Immature natural killer cell (primary cell): ENCODE data around the gene RBKS. TPM values are rescaled to one million over a fixed set of nuclear protein-coding genes. Genes with fewer than 3 reads are reported as not detected.

Source experiments
- DNase-seq, 3 donors: peaks; one replicate each; pipeline ENCODE4 v3.0.0; 2022; ENCODE audit warnings: mixed read lengths in 1 of 3
- H3K27ac Mint-ChIP-seq, 6 donors: one replicate each; pipeline ENCODE4 v1.8.0; 2020; ENCODE audit warnings: mixed read lengths in 6 of 6, mild to moderate bottlenecking in 5 of 6, inconsistent platforms in 4 of 6, moderate library complexity in 3 of 6
- H3K27me3 Mint-ChIP-seq, 3 donors: one replicate each; pipeline ENCODE4 v1.8.0; 2020 to 2021; ENCODE audit warnings: low read depth in 3 of 3, mild to moderate bottlenecking in 3 of 3, mixed read lengths in 3 of 3, moderate library complexity in 3 of 3, inconsistent platforms in 1 of 3
- H3K36me3 Mint-ChIP-seq, 3 donors: one replicate each; pipeline ENCODE4 v1.8.0; 2020; ENCODE audit warnings: mixed read lengths in 3 of 3, inconsistent platforms in 2 of 3, mild to moderate bottlenecking in 2 of 3
- H3K4me1 Mint-ChIP-seq, 2 donors: one replicate each; pipeline ENCODE4 v1.8.0; 2020; ENCODE audit warnings: inconsistent platforms in 2 of 2, mild to moderate bottlenecking in 2 of 2, mixed read lengths in 2 of 2, moderate library complexity in 1 of 2
- H3K4me3 Mint-ChIP-seq, 5 donors: one replicate each; pipeline ENCODE4 v1.8.0; 2020; ENCODE audit warnings: mild to moderate bottlenecking in 5 of 5, mixed read lengths in 5 of 5, inconsistent platforms in 3 of 5, moderate library complexity in 3 of 5
- H3K9me3 Mint-ChIP-seq, 6 donors: one replicate each; pipeline ENCODE4 v1.8.0; 2020; ENCODE audit warnings: mild to moderate bottlenecking in 6 of 6, mixed read lengths in 6 of 6, inconsistent platforms in 4 of 6, moderate library complexity in 3 of 6
- polyA plus RNA-seq, 3 donors: library from polyadenylated mRNA; unstranded; fragments of 300-500 nt; fragmentation: Illumina TruSeq; gene quantifications; one replicate each; pipeline ENCODE4 v1.2.3, GENCODE V29; 2021

RBKS gene
- polyA plus RNA-seq, 3 donors from 2014 or later: 1.3 to 3.4 (median 2.9) TPM

- H3K9me3 Mint-ChIP-seq: no peaks in the 10 kb centered on the region
- peaks cover 3% of the 10 kb centered on the region in 3 donors for H3K36me3 Mint-ChIP-seq
- no peak overlapping the region for H3K4me3 Mint-ChIP-seq
- H3K27me3 Mint-ChIP-seq: no peaks in the 10 kb centered on the region
- H3K27ac Mint-ChIP-seq: no peak overlapping the region
- H3K4me1 Mint-ChIP-seq: peaks cover 6 to 7% of the 10 kb centered on the region in 2 donors
- DNase-seq: no peak
These were observed 25.0 kb upstream of the RBKS start for GRCh38 chr2:27915191-27915590.

GRCh38 chr2:27914805-27915175, 24.6 kb upstream of the RBKS start:
- no peak for DNase-seq
- no peak overlapping the region for H3K27ac Mint-ChIP-seq
- no peaks in the 10 kb centered on the region for H3K27me3 Mint-ChIP-seq
- H3K4me1 Mint-ChIP-seq: peaks cover 2 to 3% of the 10 kb centered on the region in 2 donors
- no peak overlapping the region for H3K4me3 Mint-ChIP-seq
- H3K9me3 Mint-ChIP-seq: no peaks in the 10 kb centered on the region
- peaks cover 3% of the 10 kb centered on the region in 3 donors for H3K36me3 Mint-ChIP-seq

- Mint-ChIP-seq H3K9me3 (no peaks in the 10 kb centered on the region), H3K4me1 (peaks cover 0 to 4% of the 10 kb centered on the region in 2 donors), H3K27ac (peak overlapping the region in 1 of 6 donors; percentile 75), H3K27me3 (no peaks in the 10 kb centered on the region), H3K36me3 (peaks cover 3 to 7% (median 3%) of the 10 kb centered on the region in 3 donors), H3K4me3 (no peak overlapping the region)
- DNase-seq: no peak
These were observed 24.0 kb upstream of the RBKS start for GRCh38 chr2:27914041-27914804.

- DNase-seq: no peak
- Mint-ChIP-seq H3K4me3 (no peak overlapping the region), H3K9me3 (no peaks in the 10 kb centered on the region), H3K4me1 (peaks cover 6% of the 10 kb centered on the region in 2 donors), H3K36me3 (peaks cover 3 to 16% (median 7%) of the 10 kb centered on the region in 3 donors), H3K27ac (peak overlapping the region in 3 of 6 donors; percentile 20 to 75 (median 26)), H3K27me3 (no peaks in the 10 kb centered on the region)
These were observed 22.3 kb upstream of the RBKS start for GRCh38 chr2:27912512-27912911.

- H3K9me3 Mint-ChIP-seq: no peaks in the 10 kb centered on the region
- no peak for DNase-seq
- peak overlapping the region in 3 of 6 donors; percentile 12 to 51 (median 32) for H3K27ac Mint-ChIP-seq
- no peak overlapping the region for H3K4me3 Mint-ChIP-seq
- no peaks in the 10 kb centered on the region for H3K27me3 Mint-ChIP-seq
- H3K4me1 Mint-ChIP-seq: peaks cover 6 to 8% of the 10 kb centered on the region in 2 donors
- H3K36me3 Mint-ChIP-seq: peaks cover 3 to 17% (median 7%) of the 10 kb centered on the region in 3 donors
These were observed 21.4 kb upstream of the RBKS start for GRCh38 chr2:27911458-27912210.

- H3K4me1 Mint-ChIP-seq: peaks cover 8 to 12% of the 10 kb centered on the region in 2 donors
These were observed 19.7 kb upstream of the RBKS start for GRCh38 chr2:27909901-27910300.

GRCh38 chr2:27907547-27907946, 17.4 kb upstream of the RBKS start:
- peaks cover 12 to 31% (median 22%) of the 10 kb centered on the region in 3 donors for H3K36me3 Mint-ChIP-seq
- H3K4me3 Mint-ChIP-seq: no peak overlapping the region
- no peaks in the 10 kb centered on the region for H3K9me3 Mint-ChIP-seq
- peaks cover 16 to 20% of the 10 kb centered on the region in 2 donors for H3K4me1 Mint-ChIP-seq
- no peak for DNase-seq
- H3K27me3 Mint-ChIP-seq: no peaks in the 10 kb centered on the region
- peak overlapping the region in 2 of 6 donors; percentile 20 to 36 for H3K27ac Mint-ChIP-seq

More at GRCh38 chr2:27909901-27910300, 19.7 kb upstream of the RBKS start:
- no peak for DNase-seq
- Mint-ChIP-seq H3K27ac (no peak overlapping the region), H3K27me3 (no peaks in the 10 kb centered on the region), H3K36me3 (peaks cover 3 to 27% (median 9%) of the 10 kb centered on the region in 3 donors), H3K4me3 (no peak overlapping the region), H3K9me3 (no peaks in the 10 kb centered on the region)

DNA sequence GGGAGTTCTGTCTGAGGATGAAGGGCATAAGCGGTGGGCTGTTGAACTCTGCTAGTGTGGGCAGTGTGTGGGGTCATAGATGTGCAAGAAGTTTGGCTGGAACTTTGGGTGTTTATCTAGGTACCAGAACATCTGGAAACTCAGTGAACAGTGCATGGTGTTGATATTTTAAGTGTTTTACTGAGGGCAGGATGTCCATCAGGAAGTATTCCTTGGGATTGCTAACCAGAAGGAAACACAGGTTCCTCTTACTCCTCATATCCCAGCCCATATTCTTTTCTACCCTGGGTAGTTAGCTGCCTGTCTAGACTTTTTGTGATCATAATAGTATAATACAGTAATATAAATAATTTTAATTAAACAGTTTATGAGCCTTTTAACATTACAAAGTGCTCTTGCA, 15.9 kb upstream of the RBKS start:
- Mint-ChIP-seq H3K9me3 (no peaks in the 10 kb centered on the region), H3K4me3 (no peak overlapping the region), H3K4me1 (peaks cover 16 to 20% of the 10 kb centered on the region in 2 donors), H3K27ac (peak overlapping the region in 3 of 6 donors; percentile 2 to 18 (median 16)), H3K36me3 (peaks cover 12 to 31% (median 22%) of the 10 kb centered on the region in 3 donors), H3K27me3 (no peaks in the 10 kb centered on the region)
- no peak for DNase-seq

DNA sequence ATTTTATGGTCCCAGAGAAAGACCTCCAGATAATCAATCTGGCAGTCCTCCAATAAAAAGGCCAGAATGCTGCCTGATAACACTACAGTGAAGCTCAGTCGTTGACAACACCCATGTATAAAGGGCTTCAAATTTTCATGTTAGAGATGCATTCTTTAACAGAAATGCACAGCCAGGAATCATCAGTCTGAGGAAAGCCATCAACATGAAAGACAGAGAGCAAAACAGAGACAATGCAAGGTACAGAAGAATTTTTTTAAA, 14.1 kb upstream of the RBKS start:
- H3K27ac Mint-ChIP-seq: no peak overlapping the region
- peaks cover 12 to 25% (median 23%) of the 10 kb centered on the region in 3 donors for H3K36me3 Mint-ChIP-seq
- no peak for DNase-seq
- H3K27me3 Mint-ChIP-seq: no peaks in the 10 kb centered on the region
- H3K9me3 Mint-ChIP-seq: no peaks in the 10 kb centered on the region
- H3K4me1 Mint-ChIP-seq: peaks cover 15 to 20% of the 10 kb centered on the region in 2 donors
- H3K4me3 Mint-ChIP-seq: no peak overlapping the region

GRCh38 chr2:27903649-27904404, 13.6 kb upstream of the RBKS start:
- Mint-ChIP-seq H3K9me3 (no peaks in the 10 kb centered on the region), H3K4me3 (no peak overlapping the region), H3K27ac (no peak overlapping the region), H3K27me3 (no peaks in the 10 kb centered on the region), H3K36me3 (peaks cover 12 to 23% (median 23%) of the 10 kb centered on the region in 3 donors), H3K4me1 (peaks cover 13 to 19% of the 10 kb centered on the region in 2 donors)
- no peak for DNase-seq

DNA sequence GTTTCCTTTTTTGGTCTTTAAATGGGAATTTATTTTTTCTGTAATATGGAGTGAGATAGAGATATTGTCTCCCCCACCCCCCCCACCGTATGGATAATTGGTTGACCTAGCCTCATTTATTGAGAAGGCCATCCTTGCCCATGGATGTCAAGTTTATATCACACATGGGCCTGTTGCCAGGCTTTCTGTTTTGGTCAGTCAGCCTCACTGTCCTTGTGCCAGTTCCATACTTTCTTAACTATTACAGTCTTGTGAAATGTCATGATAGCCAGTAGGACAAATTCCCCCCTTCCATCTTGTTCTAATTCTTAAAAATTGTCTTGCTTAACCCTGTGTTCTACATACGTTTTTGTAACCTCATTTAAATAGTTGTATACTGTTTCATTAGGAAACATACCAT, 12.8 kb upstream of the RBKS start:
- Mint-ChIP-seq H3K27ac (peak overlapping the region in 2 of 6 donors; percentile 22 to 43), H3K36me3 (peaks cover 12 to 26% (median 20%) of the 10 kb centered on the region in 3 donors), H3K4me3 (no peak overlapping the region), H3K4me1 (peaks cover 12 to 16% of the 10 kb centered on the region in 2 donors), H3K9me3 (no peaks in the 10 kb centered on the region), H3K27me3 (no peaks in the 10 kb centered on the region)
- no peak for DNase-seq

DNA sequence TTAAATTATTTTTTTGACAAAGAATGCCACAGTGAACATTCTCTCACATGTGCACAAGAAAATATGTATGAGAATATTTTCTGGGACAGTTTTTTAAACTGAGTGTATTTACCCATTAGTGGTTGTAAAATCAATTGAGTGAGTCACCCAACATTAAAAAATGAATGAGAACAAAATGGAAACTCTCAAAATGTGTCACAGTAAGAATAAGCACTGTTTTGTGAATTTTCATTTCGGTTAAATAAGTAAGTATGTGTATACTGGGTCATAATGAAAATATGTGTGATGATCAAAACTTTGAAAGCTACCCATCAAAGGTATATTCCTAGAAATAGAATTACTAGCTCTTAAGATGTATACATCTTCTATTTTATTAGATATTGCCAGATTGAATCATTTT, 11.9 kb upstream of the RBKS start:
- no peak for DNase-seq
- Mint-ChIP-seq H3K27ac (no peak overlapping the region), H3K4me1 (peaks cover 14 to 25% of the 10 kb centered on the region in 2 donors), H3K9me3 (no peaks in the 10 kb centered on the region), H3K36me3 (peaks cover 12 to 36% (median 22%) of the 10 kb centered on the region in 3 donors), H3K4me3 (no peak overlapping the region), H3K27me3 (no peaks in the 10 kb centered on the region)

DNA sequence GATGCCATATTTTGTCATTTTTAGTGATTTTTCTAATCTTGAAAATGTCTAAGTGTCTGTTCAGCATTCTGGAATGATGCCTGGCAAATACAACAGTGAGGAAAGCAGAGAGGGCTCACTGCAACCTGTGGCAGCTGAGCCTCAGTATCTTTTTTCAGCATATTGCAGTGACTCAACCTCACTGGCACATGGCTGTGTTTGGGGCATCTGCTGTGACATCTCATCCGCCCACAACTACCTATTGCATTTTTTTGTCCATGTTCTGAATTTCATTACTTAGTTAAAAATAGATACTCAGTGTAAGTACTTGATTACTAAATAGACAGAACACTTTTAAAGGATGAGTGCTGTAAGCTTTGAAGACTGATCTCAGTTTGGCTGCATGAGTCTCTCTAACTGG, 11.0 kb upstream of the RBKS start:
- H3K4me3 Mint-ChIP-seq: no peak overlapping the region
- DNase-seq: no peak
- H3K4me1 Mint-ChIP-seq: peaks cover 12 to 20% of the 10 kb centered on the region in 2 donors
- peaks cover 12 to 44% (median 22%) of the 10 kb centered on the region in 3 donors for H3K36me3 Mint-ChIP-seq
- H3K27me3 Mint-ChIP-seq: no peaks in the 10 kb centered on the region
- H3K9me3 Mint-ChIP-seq: no peaks in the 10 kb centered on the region
- H3K27ac Mint-ChIP-seq: peak overlapping the region in 1 of 6 donors; percentile 65

DNA sequence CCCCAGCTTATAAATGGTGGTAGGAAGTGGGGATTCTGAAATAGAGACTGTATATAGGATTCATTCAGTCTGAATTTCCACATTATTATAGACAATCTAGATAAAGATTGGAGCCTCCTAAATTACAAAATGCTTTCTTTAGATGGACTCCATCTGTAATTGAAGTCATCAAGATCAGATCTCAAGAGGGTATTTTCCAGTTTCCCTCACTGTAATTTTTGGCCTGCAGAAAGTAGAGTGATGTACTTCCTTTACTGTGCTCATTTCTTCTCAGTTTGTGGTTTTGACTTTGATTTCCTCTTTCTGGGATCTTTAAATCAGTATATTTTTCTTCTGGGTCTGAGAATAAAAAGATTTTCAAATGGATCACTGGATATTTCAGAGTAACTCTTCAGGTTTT, 7.5 kb upstream of the RBKS start:
- Mint-ChIP-seq H3K4me1 (peaks cover 7 to 29% of the 10 kb centered on the region in 2 donors), H3K27ac (peak overlapping the region; percentile 8 to 100 (median 58)), H3K36me3 (peaks cover 2 to 37% (median 12%) of the 10 kb centered on the region in 3 donors), H3K27me3 (no peaks in the 10 kb centered on the region), H3K4me3 (no peak overlapping the region), H3K9me3 (no peaks in the 10 kb centered on the region)
- no peak for DNase-seq
